H1 (cell line): ENCODE measurements around the gene DCTN3. TPM values are rescaled to one million over a fixed set of nuclear protein-coding genes. Genes with fewer than 3 reads are reported as not detected.
A peak's percentile ranks its signal among the peaks of the same experiment; 100 is the strongest.

ENCODE experiments used
- CTCF ChIA-PET: fragments of 300-600 bp; sonication (Branson Sonifier 250); formaldehyde crosslinking; loops from one replicate; lab custom pipeline; 2021; ENCODE audit not compliant: partially characterized antibody; lab: Charles Lee
- POLR2A ChIA-PET: fragments of 300-600 bp; sonication (Branson Sonifier 250); formaldehyde crosslinking; loops from one replicate; lab custom pipeline; 2021; ENCODE audit warnings: inconsistent platforms; ENCODE audit not compliant: partially characterized antibody; lab: Charles Lee
- DNase-seq, 2 experiments: peaks; one replicate each; pipeline versions ENCODE4 v3.0.0 to v3.0.0-alpha.2; 2010 to 2022; ENCODE audit warnings: low spot score in 2 of 2, low read depth in 1 of 2, mixed read lengths in 1 of 2
- FAIRE-seq: peaks from 2 replicates; lab custom pipeline; 2011; peaks lifted over from hg19 to GRCh38; lab: Jason Lieb, UNC
- H2AFZ ChIP-seq: 2 replicates; pipeline ENCODE4 v1.8.1; 2012; ENCODE audit warnings: low read length, inconsistent platforms
- H2AK5ac ChIP-seq: 2 replicates; pipeline ENCODE4 v1.6.1; 2013; ENCODE audit warnings: low read depth, low read length
- H2BK120ac ChIP-seq: replicated peaks from 2 replicates; pipeline ENCODE3; 2013; ENCODE audit warnings: low read depth, low read length, inconsistent platforms
- H2BK12ac ChIP-seq: 2 replicates; pipeline ENCODE4 v1.6.1; 2013; ENCODE audit warnings: low read depth, low read length
- H2BK15ac ChIP-seq: 2 replicates; pipeline ENCODE4 v1.6.1; 2013; ENCODE audit warnings: low read length
- H2BK20ac ChIP-seq: 2 replicates; pipeline ENCODE4 v1.6.1; 2013; ENCODE audit warnings: low read length
- H2BK5ac ChIP-seq: 2 replicates; pipeline ENCODE4 v1.6.1; 2013; ENCODE audit warnings: low read depth, low read length
- H3K14ac ChIP-seq: 2 replicates; pipeline ENCODE4 v1.6.1; 2013; ENCODE audit warnings: inconsistent platforms; ENCODE audit not compliant: insufficient read length
- H3K18ac ChIP-seq: 2 replicates; pipeline ENCODE4 v1.6.1; 2013; ENCODE audit warnings: low read length; ENCODE audit errors: extremely low read depth
- H3K23ac ChIP-seq: 2 replicates; pipeline ENCODE4 v1.6.1; 2013; ENCODE audit warnings: inconsistent platforms; ENCODE audit not compliant: insufficient read length
- H3K23me2 ChIP-seq: 2 replicates; pipeline ENCODE4 v1.6.1; 2013; ENCODE audit warnings: low read depth, low read length
- H3K27ac ChIP-seq: 2 replicates; pipeline ENCODE4 v1.6.1; 2011; ENCODE audit warnings: low read depth, low read length, inconsistent platforms
- H3K27me3 ChIP-seq, 4 experiments: replicated peaks in 1 of 4; 1 replicate in 1 of 4; 2 replicates in 3 of 4; pipeline versions ENCODE4 v1.6.1 to v1.8.1; 2011 to 2013; ENCODE audit warnings: low read length in 3 of 4, mild to moderate bottlenecking in 3 of 4, inconsistent platforms in 2 of 4, mixed read lengths in 2 of 4, moderate library complexity in 1 of 4; ENCODE audit not compliant: control insufficient read depth in 3 of 4, insufficient read depth in 3 of 4; ENCODE audit errors: extremely low read depth in 1 of 4
- H3K36me3 ChIP-seq, 4 experiments: 2 replicates each; pipeline versions ENCODE4 v1.6.1 to v1.8.1; 2011 to 2013; ENCODE audit warnings: mild to moderate bottlenecking in 4 of 4, low read length in 3 of 4, moderate library complexity in 2 of 4, control low read depth in 1 of 4, inconsistent platforms in 1 of 4; ENCODE audit not compliant: insufficient read depth in 4 of 4, control insufficient read depth in 2 of 4
- H3K4ac ChIP-seq: replicated peaks from 2 replicates; pipeline ENCODE3; 2013; ENCODE audit warnings: low read length, low read depth, mixed read lengths, inconsistent platforms; ENCODE audit not compliant: insufficient read length
- H3K4me1 ChIP-seq, 4 experiments: replicated peaks in 1 of 4; 1 replicate in 1 of 4; 2 replicates in 3 of 4; pipeline versions ENCODE4 v1.6.1 to v1.8.1; 2011 to 2013; ENCODE audit warnings: low read length in 3 of 4, inconsistent platforms in 2 of 4, mixed read lengths in 1 of 4; ENCODE audit not compliant: insufficient read depth in 4 of 4, control insufficient read depth in 3 of 4
- H3K4me2 ChIP-seq, 2 experiments: 2 replicates each; pipeline versions ENCODE4 v1.6.1 to v1.8.1; 2011 to 2013; ENCODE audit warnings: low read depth in 2 of 2, low read length in 2 of 2, control low read depth in 1 of 2, inconsistent platforms in 1 of 2, mild to moderate bottlenecking in 1 of 2; ENCODE audit not compliant: insufficient read depth in 1 of 2
- H3K4me3 ChIP-seq, 4 experiments: fragments of 200-600, 300-600 bp in 1 of 4; sonication (generic), shearing (Covaris generic), sonication (Bioruptor Twin) in 1 of 4; 2 replicates each; pipeline versions ENCODE4 v1.5.1 to v1.8.1; 2011 to 2016; ENCODE audit warnings: low read length in 4 of 4, low read depth in 3 of 4, control low read depth in 2 of 4, inconsistent platforms in 2 of 4, mild to moderate bottlenecking in 2 of 4, mixed read lengths in 1 of 4, moderate library complexity in 1 of 4; ENCODE audit not compliant: insufficient read depth in 2 of 4; ENCODE audit errors: extremely low read depth in 1 of 4
- H3K56ac ChIP-seq: replicated peaks from 2 replicates; pipeline ENCODE3; 2013; ENCODE audit warnings: low read depth, mild to moderate bottlenecking, mixed read lengths, low read length, inconsistent platforms; ENCODE audit not compliant: insufficient read length
- H3K79me1 ChIP-seq: 2 replicates; pipeline ENCODE4 v1.6.1; 2013; ENCODE audit warnings: low read depth, low read length, control low read depth
- H3K79me2 ChIP-seq, 2 experiments: 2 replicates each; pipeline versions ENCODE4 v1.6.1 to v1.8.1; 2012 to 2013; ENCODE audit warnings: low read length in 2 of 2, mild to moderate bottlenecking in 2 of 2, inconsistent platforms in 1 of 2; ENCODE audit not compliant: insufficient read depth in 2 of 2, control insufficient read depth in 1 of 2
- H3K9ac ChIP-seq, 4 experiments: replicated peaks in 1 of 4; 1 replicate in 1 of 4; 2 replicates in 3 of 4; pipeline versions ENCODE4 v1.6.1 to v1.8.1; 2011 to 2013; ENCODE audit warnings: low read depth in 3 of 4, low read length in 3 of 4, control low read depth in 2 of 4, mild to moderate bottlenecking in 2 of 4, moderate library complexity in 2 of 4, inconsistent platforms in 1 of 4; ENCODE audit errors: extremely low read depth in 1 of 4
- H3K9me3 ChIP-seq, 2 experiments: 2 replicates each; pipeline versions ENCODE4 v1.6.1 to v1.8.1; 2012 to 2013; ENCODE audit warnings: mild to moderate bottlenecking in 2 of 2, moderate library complexity in 2 of 2, control low read depth in 1 of 2, inconsistent platforms in 1 of 2, low read depth in 1 of 2, low read length in 1 of 2, mixed read lengths in 1 of 2; ENCODE audit not compliant: insufficient read depth in 2 of 2
- H4K20me1 ChIP-seq, 2 experiments: replicated peaks in 1 of 2; 2 replicates each; pipeline versions ENCODE3 to v1.8.1; 2011 to 2013; ENCODE audit warnings: inconsistent platforms in 2 of 2, low read length in 2 of 2, mild to moderate bottlenecking in 1 of 2; ENCODE audit not compliant: insufficient read depth in 2 of 2, control insufficient read depth in 1 of 2
- H4K5ac ChIP-seq: 2 replicates; pipeline ENCODE4 v1.6.1; 2013; ENCODE audit warnings: low read length, low read depth, mixed read lengths, inconsistent platforms; ENCODE audit not compliant: insufficient read length
- H4K8ac ChIP-seq: 2 replicates; pipeline ENCODE4 v1.8.0; 2013; ENCODE audit warnings: mild to moderate bottlenecking, moderate library complexity, low read length, inconsistent platforms; ENCODE audit not compliant: insufficient read depth; ENCODE audit errors: extremely low read depth
- H4K91ac ChIP-seq: replicated peaks from 2 replicates; pipeline ENCODE3; 2013; ENCODE audit warnings: low read length, mixed read lengths, inconsistent platforms; ENCODE audit not compliant: insufficient read length
- ATF3 ChIP-seq: IDR thresholded peaks from 2 replicates; pipeline ENCODE4 v1.6.1; 2011; ENCODE audit warnings: low read depth, mild to moderate bottlenecking, low read length; ENCODE audit not compliant: insufficient read depth
- PHF8 ChIP-seq: fragments of 200-600 bp; sonication (generic); conservative IDR thresholded peaks from 2 replicates; pipeline ENCODE4 v1.7.1; 2012; ENCODE audit warnings: low read depth, mild to moderate bottlenecking, inconsistent platforms, low read length, moderate library complexity
- POLR2AphosphoS5 ChIP-seq: IDR thresholded peaks from 2 replicates; pipeline ENCODE4 v1.6.1; 2011; ENCODE audit warnings: low read depth, low read length
- POU5F1 ChIP-seq: IDR thresholded peaks from 2 replicates; pipeline ENCODE4 v1.6.1; 2011; ENCODE audit warnings: low read depth, mild to moderate bottlenecking, low read length, moderate library complexity
- SIRT6 ChIP-seq: IDR thresholded peaks from one replicate; pipeline ENCODE4 v1.7.1; 2012; ENCODE audit warnings: low read length, inconsistent platforms
- WGBS, 2 experiments: shearing (Covaris generic) in 1 of 2; methylation state at CpG; one replicate each; pipeline versions ENCODE4 v1.1.6 to v1.1.7; 2013 to 2015; ENCODE audit warnings: low lambda C conversion rate in 2 of 2, mixed read lengths in 2 of 2, inconsistent platforms in 1 of 2, low coverage in 1 of 2, missing lambda C conversion rate in 1 of 2; ENCODE audit not compliant: insufficient replicate concordance in 2 of 2, insufficient coverage in 1 of 2, insufficient read length in 1 of 2; ENCODE audit errors: extremely low coverage in 1 of 2, missing lambda C conversion rate in 1 of 2; 5-methylcytosine and 5-hydroxymethylcytosine counted together
- polyA plus RNA-seq, 7 experiments: library from polyadenylated mRNA; depleted of rRNA in 3 of 7; stranded (reverse) in 5 of 7; unstranded in 2 of 7; fragments of >200 nt in 5 of 7; fragments of 200-250 nt in 2 of 7; gene quantifications; 1 replicate in 5 of 7; 2 replicates in 1 of 7; 4 replicates in 1 of 7; pipeline versions ENCODE4 v1.2.1 to v1.2.3, GENCODE V29; 2011 to 2013; ENCODE audit warnings: missing spikeins in 2 of 7, mixed read lengths in 2 of 7
- total RNA-seq: library from RNA; stranded (reverse); fragmentation: NEBNext Ultra II Directional; extraction: Animal tissue kit (Norgen Biotek cat#: 25700); gene quantifications from 2 replicates; pipeline ENCODE4 v1.2.1, GENCODE V29; 2021

The DCTN3 gene
- total and polyA plus RNA-seq, 2 of the 8 experiments (the other 6 are each of a cell fraction or from before 2014, with no cell fraction given), result 25.6 to 39.2 TPM

- H3K56ac ChIP-seq, result no peak overlapping the region
- WGBS, 2 experiments, result 79% methylated on average over 12 of the region's 12 CpGs; no CpG with 5 or more reads in 1 of the 2 experiments
Observed at GRCh38 chr9:34571481-34571810, 48.8 kb downstream of the DCTN3 start.

More at GRCh38 chr9:34571481-34571810, 48.8 kb downstream of the DCTN3 start:
- H3K23ac ChIP-seq, result no peak overlapping the region
- no peaks in the 10 kb centered on the region for H3K79me1 ChIP-seq
- H2BK15ac ChIP-seq, result peak overlapping the region; percentile 99; the same call in 1 of the 2 replicates
- no peak overlapping the region for H2BK20ac ChIP-seq
- no peak overlapping the region for H3K18ac ChIP-seq
- H2AK5ac ChIP-seq, result no peak overlapping the region
- FAIRE-seq (no peak), DNase-seq (no peak)
- no peak overlapping the region for H3K4me2 ChIP-seq
- H2BK12ac ChIP-seq, result peak overlapping the region; percentile 18; the same call in 1 of the 2 replicates
- H2AFZ ChIP-seq, result no peak overlapping the region
- H3K4me3 ChIP-seq, result no peak overlapping the region
- H3K14ac ChIP-seq, result no peak overlapping the region
- H2BK5ac ChIP-seq, result no peak overlapping the region
- 0 out of 2 replicates have a peak, but pooled peaks cover 2% of the 10 kb centered on the region for H3K23me2 ChIP-seq
- no peak overlapping the region for H4K5ac ChIP-seq
- H3K27ac ChIP-seq, result no peak overlapping the region
- H3K4me1 ChIP-seq, result peaks cover 9 to 42% (median 17%) of the 10 kb centered on the region in 4 experiments
- no peak overlapping the region for H4K91ac ChIP-seq
- no peaks in the 10 kb centered on the region for H3K79me2 ChIP-seq
- H3K4ac ChIP-seq, result no peak overlapping the region
- POLR2A ChIA-PET, result interaction anchor here (1.2 to 2.2 kb wide), 4 partner anchors 8 to 77 kb away, joined by 3 to 7 read pairs (median 5); no protein-coding TSS in a partner anchor
- no peak overlapping the region for H3K9ac ChIP-seq
- peaks cover 0 to 16% (median 11%) of the 10 kb centered on the region in 4 experiments; a peak in 5 of 7 replicates for H3K27me3 ChIP-seq
- H4K20me1 ChIP-seq, result peaks cover 0 to 2% of the 10 kb centered on the region in 2 experiments
- CTCF ChIA-PET, result interaction anchor here (1.0 to 6.3 kb wide), 13 partner anchors 8 to 79 kb away, joined by 3 to 48 read pairs (median 7); no protein-coding TSS in a partner anchor
- no peak overlapping the region for H2BK120ac ChIP-seq
- H4K8ac ChIP-seq, result no peak overlapping the region
- TF ChIP-seq SIRT6 (no peak), PHF8 (no peak), ATF3 (no peak), POLR2AphosphoS5 (no peak), POU5F1 (no peak)
- H3K36me3 ChIP-seq, result no peaks in the 10 kb centered on the region
- H3K9me3 ChIP-seq, result no peaks in the 10 kb centered on the region
